GM19328 (cell line): Measurements from ENCODE around the gene MESP1.

Experiments
- ATAC-seq: cut with Tn5 transposase; IDR thresholded peaks from one replicate; pipeline ENCODE4 v1.9.1; 2021; ENCODE audit warnings: mild to moderate bottlenecking, moderate library complexity; ENCODE audit not compliant: unreplicated experiment

The MESP1 gene

DNA sequence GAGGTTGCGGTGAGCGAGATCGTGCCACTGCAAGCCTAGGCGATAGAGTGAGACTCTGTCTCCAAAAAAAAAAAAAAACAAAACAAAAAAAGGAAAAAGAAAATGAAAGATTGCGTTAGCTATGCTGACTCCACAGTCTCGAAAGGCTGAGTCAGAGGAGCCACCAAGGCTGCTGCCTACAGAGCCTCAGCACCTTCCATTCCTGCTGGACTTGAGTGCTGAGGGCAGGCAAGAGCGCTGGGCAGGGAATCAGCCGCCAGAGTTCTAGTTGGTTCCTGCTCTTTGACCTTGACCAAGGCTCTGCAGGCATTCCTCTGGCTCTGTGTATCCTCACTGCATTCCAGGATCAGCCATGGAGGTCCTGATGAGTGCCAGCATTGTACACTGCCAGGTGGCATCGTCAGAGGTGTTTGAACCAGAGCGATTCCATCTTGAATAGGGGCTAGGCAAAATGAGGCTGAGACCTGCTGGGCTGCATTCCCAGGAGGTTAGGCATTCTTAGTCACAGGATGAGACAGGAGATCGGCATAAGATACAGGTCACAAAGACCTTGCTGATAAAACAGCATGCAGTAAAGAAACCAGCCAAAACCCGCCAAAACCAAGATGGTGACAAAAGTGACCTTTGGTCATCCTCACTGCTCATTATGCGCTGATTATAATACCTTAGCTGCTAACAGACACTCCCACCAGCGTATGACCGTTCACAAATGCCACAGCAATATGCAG lies 31.0 kb upstream of the MESP1 start:
- no peak for ATAC-seq

DNA sequence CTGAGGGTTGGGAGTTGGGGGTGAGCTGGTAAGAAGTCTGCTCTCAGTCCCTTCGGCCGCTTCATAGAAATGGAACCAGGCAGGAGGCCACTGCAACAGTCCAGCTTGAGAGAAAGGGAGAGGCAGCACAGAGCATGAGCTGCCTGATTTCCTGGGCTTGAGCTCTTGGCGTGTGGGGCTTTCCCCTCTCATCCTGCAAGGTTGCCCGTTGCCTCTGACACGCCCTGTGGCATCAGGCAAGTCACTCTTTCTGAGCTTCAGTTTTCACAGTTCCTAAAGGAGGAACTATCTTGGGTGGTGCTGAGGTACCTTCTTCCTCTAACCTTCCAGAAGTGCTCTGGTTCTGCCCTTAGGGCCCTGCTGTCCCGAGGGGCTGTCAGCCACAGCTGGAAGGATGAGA lies 30.0 kb upstream of the MESP1 start:
- ATAC-seq: no peak

DNA sequence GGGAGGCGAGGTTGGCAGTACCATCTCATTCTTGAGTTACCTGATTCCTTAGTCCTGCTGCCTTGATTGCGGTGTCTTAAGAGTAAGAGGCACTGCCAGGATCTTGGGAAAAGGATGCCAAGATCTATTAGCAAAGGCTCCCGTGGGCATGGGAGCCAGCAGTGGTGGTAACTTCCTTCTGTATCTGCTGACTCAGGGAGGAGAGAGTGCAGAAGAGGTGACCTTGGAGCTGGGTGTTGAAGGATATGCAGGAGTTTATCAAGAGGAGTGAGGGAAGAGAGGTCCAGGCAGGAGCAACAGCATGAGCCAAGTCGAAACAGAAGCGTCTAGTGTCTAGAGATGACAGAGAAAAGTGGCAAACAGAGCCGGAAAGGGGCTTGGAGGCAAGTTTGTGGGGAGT lies 29.6 kb upstream of the MESP1 start:
- ATAC-seq: no peak

DNA sequence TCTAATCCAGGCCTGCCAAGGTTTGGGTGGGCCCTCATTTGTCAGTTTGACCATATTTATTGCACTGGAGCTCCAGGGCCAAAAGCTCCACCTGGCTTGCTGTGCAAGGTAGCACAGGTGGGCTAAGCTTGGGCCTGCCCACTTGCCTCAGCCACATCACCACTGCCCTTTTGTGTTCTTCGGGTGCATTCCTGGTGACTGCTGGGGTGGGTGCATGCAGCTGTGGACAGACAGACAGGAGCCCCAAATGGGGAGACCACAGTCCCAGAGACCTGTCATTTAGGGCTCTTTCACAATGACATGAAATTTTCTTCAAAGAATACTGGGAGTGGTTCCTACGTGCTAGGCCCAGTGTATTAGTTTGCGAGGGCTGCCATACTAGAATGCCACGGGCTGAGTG lies 27.8 kb upstream of the MESP1 start:
- no peak for ATAC-seq

DNA sequence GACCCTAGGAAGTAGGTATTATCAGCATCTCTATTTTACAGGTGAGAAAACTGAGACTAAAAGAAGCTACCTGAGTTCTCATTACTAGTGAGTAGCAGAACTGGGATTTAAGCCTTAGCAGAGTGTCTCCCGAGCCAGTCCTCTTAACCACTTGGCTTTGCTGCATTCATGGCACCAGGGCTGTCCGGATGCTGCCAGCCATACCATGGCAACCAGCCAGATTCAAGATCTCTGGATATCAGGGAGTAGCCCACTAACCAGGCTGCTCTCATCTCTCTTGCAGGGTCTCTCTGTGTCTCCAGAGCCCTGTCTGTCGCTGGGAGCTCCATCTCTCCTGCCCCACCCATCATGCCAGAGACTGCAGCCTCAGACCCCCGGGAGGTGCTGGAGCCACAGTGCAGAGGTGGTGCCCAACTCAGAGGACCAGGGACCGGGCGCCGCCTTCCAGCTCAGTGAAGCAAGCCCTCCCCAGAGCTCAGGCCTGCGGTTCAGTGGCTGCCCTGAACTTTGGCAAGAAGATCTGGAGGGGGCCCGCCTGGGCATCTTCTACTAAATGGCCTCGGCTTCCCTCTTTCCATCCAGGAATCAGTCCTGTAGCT lies 26.8 kb upstream of the MESP1 start:
- ATAC-seq: no peak

DNA sequence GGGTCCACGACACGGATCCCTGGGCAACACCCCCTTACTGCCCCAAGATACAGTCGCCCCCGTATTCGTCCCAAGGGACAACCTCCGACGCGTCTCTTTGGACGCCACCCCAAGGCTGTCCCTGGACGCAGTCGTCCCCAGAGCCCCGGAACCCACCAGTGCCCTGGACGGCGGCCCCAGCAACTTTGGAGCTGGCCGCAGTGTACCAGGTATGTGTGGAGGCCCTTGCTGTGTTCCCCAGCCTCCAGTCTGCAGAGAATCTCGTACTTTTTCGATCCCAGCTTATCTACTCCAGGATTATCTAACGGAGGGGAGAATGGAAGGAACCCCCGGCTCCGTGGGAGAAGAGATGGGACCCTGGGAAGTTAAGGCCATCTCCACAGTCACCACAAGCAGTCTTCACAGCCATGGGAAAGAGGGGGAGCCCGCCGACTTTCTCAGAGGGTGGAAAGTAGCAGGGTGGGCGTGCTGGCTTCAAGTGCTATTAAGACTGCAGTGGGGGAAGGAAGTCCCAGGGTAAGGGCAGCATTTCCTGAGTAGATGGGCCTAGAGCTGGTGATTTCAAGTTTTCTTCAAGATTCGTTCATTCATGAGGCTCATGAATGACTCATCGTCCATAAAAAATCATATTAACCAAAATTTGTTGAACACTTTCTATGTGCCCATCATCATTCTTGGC lies 26.2 kb upstream of the MESP1 start:
- no peak for ATAC-seq

DNA sequence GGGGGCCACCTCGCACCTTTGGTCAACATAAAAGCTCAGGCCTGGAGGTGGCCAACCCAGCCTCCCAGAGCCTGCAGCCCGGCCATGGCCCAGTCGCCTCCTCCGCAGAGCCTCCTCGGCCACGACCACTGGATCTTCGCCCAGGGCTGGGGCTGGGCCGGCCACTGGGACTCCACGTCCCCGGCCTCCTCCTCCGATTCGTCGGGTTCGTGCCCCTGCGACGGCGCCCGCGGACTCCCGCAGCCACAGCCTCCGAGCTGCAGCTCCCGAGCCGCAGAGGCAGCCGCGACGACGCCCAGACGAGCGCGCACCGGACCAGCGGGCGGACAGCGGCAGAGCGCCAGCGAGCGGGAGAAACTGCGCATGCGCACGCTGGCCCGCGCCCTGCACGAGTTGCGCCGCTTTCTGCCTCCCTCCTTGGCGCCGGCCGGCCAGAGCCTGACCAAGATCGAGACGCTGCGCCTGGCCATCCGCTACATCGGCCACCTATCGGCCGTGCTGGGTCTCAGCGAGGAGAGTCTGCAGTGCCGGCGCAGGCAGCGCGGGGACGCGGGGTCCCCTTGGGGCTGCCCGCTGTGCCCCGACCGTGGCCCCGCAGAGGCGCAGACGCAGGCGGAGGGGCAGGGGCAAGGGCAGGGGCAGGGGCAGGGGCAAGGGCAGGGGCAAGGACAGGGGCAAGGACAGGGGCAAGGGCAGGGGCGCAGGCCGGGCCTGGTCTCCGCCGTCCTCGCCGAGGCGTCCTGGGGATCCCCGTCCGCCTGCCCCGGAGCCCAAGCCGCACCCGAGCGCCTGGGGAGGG lies 25.4 kb upstream of the MESP1 start, which contains the start of gene MESP2:
MESP2 (plus strand) TSS at position 59 of the 799 bp plus-strand sequence; CDS start at position 85, 26 bp downstream.
- no peak for ATAC-seq

DNA sequence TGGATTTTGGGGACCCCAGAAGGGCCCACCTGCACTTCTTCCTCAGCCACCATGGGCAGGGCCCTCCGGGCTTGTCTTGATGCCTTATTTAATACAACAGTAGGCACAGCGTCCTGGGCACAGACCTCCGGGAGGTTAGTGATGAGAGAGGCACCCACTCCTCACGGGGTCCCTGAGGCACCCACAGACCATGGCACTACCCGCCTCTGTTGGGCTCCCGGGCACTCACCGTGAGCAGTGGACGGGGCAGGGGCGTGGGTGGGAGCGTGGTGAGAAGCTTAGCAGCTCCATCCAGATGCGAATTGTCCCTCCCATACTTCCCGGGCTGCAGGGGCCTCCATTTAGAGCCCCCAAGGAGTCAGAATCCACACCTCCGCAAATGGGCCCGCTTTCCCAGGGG lies 24.8 kb upstream of the MESP1 start:
- ATAC-seq: no peak

DNA sequence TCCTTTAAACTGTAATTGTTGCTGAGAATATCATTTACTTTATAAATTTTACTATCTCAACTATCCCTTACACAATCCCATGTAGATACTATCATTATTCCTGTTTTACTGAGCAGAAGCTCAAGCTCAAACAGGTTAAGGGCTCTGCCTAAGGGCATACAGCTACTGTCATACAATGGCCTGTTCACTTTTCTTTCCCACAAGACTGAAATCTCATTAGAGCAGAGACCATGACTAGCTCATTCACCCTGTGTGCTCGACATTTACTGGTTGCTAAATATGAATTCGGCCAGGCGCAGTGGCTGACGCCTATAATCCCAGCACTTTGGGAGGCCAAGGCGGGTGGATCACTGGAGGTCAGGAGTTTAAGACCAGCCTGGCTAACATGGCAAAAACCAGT lies 23.4 kb upstream of the MESP1 start:
- ATAC-seq: no peak

DNA sequence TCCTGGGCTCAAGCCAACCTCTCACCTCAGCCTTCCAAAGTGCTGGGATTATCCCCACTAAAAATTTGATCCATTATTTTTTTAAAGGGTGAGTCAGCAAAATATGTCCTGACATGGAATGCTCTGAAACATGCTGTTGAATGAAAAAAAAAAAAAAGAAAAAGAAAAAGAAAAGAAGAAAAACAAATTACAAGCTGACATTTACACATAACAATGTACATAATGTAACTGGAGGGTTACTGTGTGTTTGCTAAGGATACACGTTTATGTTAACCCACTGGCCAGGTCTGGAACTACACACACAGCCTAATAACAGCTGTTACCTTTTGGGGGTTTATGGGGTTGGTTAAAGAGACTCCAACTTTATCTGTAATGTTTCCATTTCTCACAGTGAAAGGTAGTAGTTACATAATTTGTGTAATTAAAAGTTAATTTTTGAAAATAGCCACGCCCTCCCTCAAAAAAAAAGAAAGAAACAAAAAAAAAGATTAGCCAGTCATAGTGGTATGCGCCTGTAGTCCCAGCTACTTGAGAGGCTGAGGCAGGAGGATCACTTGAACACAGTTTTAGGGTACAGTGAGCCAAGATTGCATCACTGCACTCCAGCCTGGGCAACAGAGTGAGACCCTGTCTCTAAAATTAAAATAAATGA lies 22.0 kb upstream of the MESP1 start:
- ATAC-seq: no peak

DNA sequence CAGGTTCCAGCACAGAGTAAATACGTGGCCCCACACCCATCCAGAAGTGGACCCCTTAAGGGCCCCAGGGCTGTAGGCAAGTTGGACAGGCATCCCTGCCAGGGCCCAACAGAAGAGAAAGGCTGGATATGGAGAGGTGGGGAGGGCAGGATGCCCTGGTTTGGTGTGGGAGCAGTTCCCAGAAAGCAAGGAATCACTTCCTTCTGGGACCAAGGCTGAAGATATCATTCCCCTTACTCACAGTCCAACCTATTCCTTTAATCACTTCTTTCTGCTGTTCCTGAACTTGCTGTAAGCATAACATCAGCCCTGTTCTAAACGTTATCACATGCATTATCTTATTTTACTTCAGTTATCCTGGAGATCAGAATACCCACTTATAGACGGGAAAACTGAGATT lies 19.0 kb upstream of the MESP1 start:
- ATAC-seq: no peak

DNA sequence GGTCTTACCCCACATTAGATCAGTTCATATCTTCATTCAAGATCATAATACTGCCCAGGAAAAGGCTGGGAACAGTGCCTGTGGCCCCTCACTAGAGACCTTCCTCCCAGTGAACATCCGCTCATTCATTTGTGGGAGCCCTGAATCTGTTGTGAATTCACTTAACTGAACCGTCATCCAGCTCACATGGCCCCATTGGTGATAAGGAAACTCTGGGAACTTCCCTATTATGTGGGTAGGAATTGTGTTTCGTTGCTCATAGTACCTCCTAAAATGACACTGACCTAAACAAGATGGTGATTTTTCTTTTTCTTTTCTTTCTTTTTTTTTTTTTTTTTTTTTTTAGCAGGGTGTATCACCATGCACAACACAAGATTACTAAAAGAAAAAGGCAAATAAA lies 18.3 kb upstream of the MESP1 start:
- ATAC-seq: no peak

DNA sequence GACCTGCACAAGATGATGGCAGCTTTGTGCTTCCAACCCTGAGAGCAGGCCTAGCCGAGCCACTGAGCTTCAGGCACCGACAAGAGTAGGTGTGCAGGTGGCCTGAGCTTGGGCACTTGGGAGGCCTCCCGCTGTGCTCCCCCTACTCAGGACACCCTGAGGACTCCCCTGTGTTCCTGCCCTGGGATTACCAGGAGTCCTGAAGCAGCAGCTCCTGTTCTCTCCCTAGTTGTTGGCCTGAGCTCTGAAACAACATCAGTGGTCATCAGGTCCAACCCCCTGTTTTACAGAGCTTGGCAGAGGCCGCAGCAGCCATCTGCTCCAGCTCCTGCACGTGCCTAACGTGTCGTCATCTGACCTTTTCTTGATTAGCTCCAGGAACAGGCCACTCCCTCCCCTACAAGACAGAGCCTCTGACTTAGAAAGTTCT lies 17.0 kb upstream of the MESP1 start:
- ATAC-seq: no peak

DNA sequence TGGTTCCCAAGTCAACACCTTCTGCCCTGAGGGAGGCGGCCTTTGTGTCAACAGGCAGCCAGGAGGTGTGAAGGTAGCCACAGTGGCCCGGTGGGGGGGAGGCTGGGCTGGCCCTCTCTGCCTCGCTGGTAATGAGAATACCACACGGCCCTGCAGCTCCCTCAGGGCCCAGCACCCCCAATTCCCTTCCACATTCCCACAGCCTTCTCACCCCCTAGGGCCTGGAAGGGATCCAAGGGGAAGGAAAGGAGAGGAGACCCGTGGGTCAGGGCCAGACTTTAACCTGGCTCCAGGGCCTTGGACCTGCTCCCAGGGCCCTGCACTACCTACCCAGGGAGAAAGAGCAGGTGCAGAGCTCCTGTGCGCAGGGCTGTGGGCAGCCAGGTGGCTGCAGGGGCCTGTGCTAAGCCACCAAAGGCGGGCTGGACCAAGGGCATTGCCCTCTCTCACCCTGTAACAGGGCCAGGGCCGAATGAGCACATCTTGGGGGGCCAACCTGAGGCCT lies 16.4 kb upstream of the MESP1 start:
- ATAC-seq: no peak

DNA sequence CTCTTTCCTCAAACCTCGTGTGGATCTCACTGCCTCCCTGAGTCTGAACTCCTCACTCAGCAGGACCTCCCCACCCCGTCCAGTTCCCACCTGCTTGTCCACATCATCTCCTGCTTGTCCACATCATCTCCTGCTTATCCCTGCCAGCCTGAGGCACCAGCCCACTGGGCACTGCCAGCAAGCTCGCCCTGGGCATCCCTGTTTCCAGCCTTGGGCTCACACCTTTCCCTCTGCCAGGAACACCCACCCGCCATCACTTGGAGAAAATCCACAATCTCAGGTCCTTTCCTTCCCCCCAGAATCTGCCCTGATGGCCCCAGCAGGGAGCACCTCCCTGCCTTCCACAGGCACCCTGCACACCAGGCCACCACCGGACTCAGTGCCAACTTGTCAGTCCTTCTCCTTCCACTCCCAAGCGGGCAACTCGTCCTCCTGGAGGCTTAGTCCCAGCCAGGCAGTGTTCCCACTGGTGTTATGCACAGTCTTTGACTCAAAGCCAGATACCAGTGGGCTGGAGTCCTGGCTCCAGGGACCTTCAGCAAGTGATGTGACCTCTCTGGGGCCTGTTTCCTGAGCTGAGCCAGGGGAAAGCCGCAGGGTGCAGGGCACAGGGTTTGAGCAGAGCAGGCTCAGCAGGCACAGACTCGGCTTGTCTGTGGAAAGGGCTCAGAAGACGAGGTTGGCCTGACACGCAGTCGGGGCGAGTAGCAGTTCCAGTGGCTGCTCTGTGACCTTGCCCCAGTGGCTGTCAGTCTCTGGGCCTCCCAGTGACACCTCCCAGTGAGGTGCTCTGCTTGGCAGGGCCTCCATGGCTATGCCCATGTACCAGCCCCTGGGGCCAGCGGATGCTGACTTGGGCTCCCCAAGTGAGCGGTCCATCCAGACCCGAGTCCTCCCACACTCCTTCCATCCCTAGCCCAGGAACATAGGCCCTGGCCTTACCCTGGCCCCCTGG lies 15.6 kb upstream of the MESP1 start:
- ATAC-seq: no peak

DNA sequence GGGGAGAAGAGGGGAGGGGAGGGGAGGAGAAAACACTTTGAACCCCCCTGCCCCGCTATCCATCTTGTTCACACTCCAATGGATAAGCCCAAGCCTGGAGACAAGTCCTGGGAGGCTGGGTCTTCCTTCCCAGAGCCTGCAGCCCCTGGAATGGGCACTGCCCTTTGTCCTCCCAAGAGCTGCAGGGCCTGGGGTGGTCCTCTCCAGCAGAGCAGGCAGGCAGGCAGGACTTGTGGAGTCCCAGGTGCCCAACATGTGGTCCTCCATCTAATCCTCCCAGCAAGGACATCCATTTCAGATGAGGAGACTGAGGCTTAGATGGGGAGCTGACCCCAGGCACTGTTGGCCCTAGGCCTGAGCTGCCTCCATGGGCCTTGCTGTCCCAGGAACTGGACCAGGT lies 14.6 kb upstream of the MESP1 start:
- no peak for ATAC-seq

DNA sequence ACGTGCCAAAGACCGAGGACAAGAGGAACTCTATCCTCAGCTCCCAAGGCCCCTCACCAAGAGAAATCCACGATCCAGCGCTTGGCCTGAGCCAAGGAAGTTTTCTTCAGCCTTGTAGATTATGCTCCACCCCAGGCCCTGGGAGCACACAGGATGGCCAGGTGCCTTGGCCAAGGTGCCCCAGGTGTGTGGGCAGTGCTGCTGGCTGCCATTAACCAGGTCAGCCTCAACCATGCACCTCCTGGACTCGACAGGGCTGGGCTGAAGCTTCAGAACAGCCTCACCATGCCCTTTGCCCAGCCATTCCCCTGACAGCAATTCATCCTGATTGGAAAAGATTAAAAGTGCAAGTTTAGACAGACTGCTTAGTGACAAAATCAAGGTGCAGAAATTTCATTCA lies 10.9 kb upstream of the MESP1 start:
- no peak for ATAC-seq

DNA sequence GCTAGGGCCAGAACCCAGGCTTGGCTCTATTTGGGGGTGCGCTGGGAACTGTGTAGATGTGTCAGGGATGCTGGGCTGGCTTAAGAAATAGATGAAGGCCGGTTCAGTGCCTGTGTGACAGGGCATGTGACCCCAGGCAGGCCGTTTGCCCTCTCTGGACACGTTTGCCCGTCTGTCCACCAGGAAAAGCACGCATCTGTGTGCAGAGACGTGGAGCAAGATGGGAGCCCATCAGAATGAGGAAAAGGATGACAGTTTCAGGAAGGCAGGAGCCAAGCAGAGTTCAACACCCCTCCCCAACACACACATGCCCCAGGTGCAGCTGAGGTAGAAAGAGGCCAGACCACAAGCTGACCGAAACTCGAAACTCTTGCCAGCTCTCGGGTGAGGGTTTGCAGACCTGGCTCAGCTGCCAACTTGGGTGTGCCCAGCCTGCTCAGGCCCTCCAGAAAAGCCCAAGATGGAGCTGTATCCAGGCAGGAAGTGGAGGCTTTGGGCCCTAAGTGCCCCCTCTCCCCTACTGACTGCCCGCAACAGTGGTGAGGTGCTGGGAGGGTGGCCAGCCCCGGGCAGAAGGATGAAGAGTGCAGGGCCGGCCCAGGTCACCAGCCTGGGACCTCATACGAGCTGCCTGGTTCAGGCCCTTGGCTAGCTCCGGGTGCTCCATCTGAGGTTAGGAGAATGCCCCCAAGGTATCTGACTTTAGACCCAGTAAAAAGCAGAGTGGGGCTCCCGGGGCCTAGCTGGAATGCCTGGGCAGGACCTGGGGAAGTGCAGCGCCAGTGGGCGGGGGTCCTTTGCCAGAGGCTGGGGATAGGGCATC lies 10.2 kb upstream of the MESP1 start:
- ATAC-seq: no peak
